HepG2 (cell line): ENCODE results near the gene FUT6. TPM values are rescaled to one million over a fixed set of nuclear protein-coding genes. Genes with fewer than 3 reads are reported as not detected.

Source experiments
- ELF1 ChIP-seq: sonication (generic); formaldehyde crosslinking; IDR thresholded peaks from 2 replicates; pipeline ENCODE4 v1.4.0; 2020; ENCODE audit warnings: missing genetic modification reagents
- HNRNPL ChIP-seq: fragments of 200-400 bp; formaldehyde crosslinking; IDR thresholded peaks from 2 replicates; pipeline ENCODE4 v1.6.1; 2017; ENCODE audit warnings: mild to moderate bottlenecking, low read depth, low read length
- MED1 ChIP-seq: sonication (generic); formaldehyde crosslinking; IDR thresholded peaks from 2 replicates; pipeline ENCODE4 v1.4.0; 2020; ENCODE audit warnings: missing genetic modification reagents
- NR2F6 ChIP-seq, 2 experiments: IDR thresholded peaks; 2 replicates each; pipeline ENCODE4 v1.6.1; 2016; ENCODE audit warnings: antibody characterized with exemption in 1 of 2, mild to moderate bottlenecking in 1 of 2
- SIX1 ChIP-seq: sonication (generic); formaldehyde crosslinking; IDR thresholded peaks from 2 replicates; pipeline ENCODE4 v1.4.0; 2020; ENCODE audit warnings: missing genetic modification reagents, borderline replicate concordance
- ZNF207 ChIP-seq: fragments of 450-650 bp; IDR thresholded peaks from 2 replicates; pipeline ENCODE4 v1.6.1; 2016; ENCODE audit warnings: antibody characterized with exemption, borderline replicate concordance
- ZNF260 ChIP-seq: sonication (generic); formaldehyde crosslinking; IDR thresholded peaks from 2 replicates; pipeline ENCODE4 v1.4.0; 2020; ENCODE audit warnings: missing genetic modification reagents, low read depth, mild to moderate bottlenecking, borderline replicate concordance
- ZNF3 ChIP-seq: IDR thresholded peaks from 2 replicates; pipeline ENCODE4 v1.7.0; 2017; ENCODE audit warnings: inconsistent platforms
- ZNF326 ChIP-seq: sonication (generic); formaldehyde crosslinking; IDR thresholded peaks from 2 replicates; pipeline ENCODE4 v1.4.0; 2020; ENCODE audit warnings: missing genetic modification reagents, borderline replicate concordance
- ZNF333 ChIP-seq: sonication (generic); formaldehyde crosslinking; IDR thresholded peaks from 2 replicates; pipeline ENCODE4 v1.4.0; 2020; ENCODE audit warnings: mild to moderate bottlenecking, missing genetic modification reagents, borderline replicate concordance
- ZNF446 ChIP-seq: sonication (generic); formaldehyde crosslinking; IDR thresholded peaks from 2 replicates; pipeline ENCODE4 v1.5.0; 2020; ENCODE audit warnings: mild to moderate bottlenecking, missing genetic modification reagents
- ZNF670 ChIP-seq: sonication (generic); formaldehyde crosslinking; IDR thresholded peaks from 2 replicates; pipeline ENCODE4 v1.8.0; 2022; ENCODE audit warnings: mild to moderate bottlenecking, missing genetic modification reagents, borderline replicate concordance
- polyA plus RNA-seq, 8 experiments: library from polyadenylated mRNA; depleted of rRNA in 3 of 8; stranded (reverse) in 7 of 8; unstranded in 1 of 8; fragments of >200 nt; fragmentation: Illumina TruSeq in 4 of 8; extraction: Trizol in 4 of 8; gene quantifications; 2 replicates each; pipeline versions ENCODE4 v1.2.1 to v1.2.3, GENCODE V29; 2011 to 2016; ENCODE audit warnings: low read depth in 4 of 8, missing spikeins in 1 of 8, mixed read lengths in 1 of 8; ENCODE audit not compliant: insufficient read depth in 1 of 8
- total RNA-seq, 5 experiments: library from RNA; depleted of rRNA; stranded (reverse); fragments of >200 nt; fragmentation: Illumina TruSeq; extraction: Trizol; gene quantifications; 2 replicates each; pipeline ENCODE4 v1.2.3, GENCODE V29; 2016; ENCODE audit warnings: low read depth in 1 of 5
- TF ChIP-seq, protein P1 (sequence below): IDR thresholded peaks from 2 replicates; pipeline ENCODE4 v1.6.1; 2016
- TF ChIP-seq, protein P2 (sequence below), 2 experiments: sonication (generic) in 1 of 2; formaldehyde crosslinking in 1 of 2; IDR thresholded peaks; 2 replicates each; pipeline versions ENCODE4 v1.5.1 to v1.6.1; 2011 to 2020; ENCODE audit warnings: borderline replicate concordance in 1 of 2, low read depth in 1 of 2, low read length in 1 of 2, mild to moderate bottlenecking in 1 of 2, missing genetic modification reagents in 1 of 2, moderate library complexity in 1 of 2
- TF ChIP-seq, protein P3 (sequence below): IDR thresholded peaks from 2 replicates; pipeline ENCODE4 v1.6.1; 2016
- TF ChIP-seq, protein P4 (sequence below): sonication (generic); formaldehyde crosslinking; IDR thresholded peaks from 2 replicates; pipeline ENCODE4 v1.5.1; 2020; ENCODE audit warnings: missing genetic modification reagents, mild to moderate bottlenecking, borderline replicate concordance
- TF ChIP-seq, protein P5 (sequence below): sonication (generic); formaldehyde crosslinking; IDR thresholded peaks from 2 replicates; pipeline ENCODE4 v1.4.0; 2020; ENCODE audit warnings: missing genetic modification reagents, borderline replicate concordance

Gene FUT6
- total and polyA plus RNA-seq, 2 of the 13 experiments (the other 11 are each of a cell fraction or from before 2014, with no cell fraction given), result 8.2 to 27.7 TPM

DNA sequence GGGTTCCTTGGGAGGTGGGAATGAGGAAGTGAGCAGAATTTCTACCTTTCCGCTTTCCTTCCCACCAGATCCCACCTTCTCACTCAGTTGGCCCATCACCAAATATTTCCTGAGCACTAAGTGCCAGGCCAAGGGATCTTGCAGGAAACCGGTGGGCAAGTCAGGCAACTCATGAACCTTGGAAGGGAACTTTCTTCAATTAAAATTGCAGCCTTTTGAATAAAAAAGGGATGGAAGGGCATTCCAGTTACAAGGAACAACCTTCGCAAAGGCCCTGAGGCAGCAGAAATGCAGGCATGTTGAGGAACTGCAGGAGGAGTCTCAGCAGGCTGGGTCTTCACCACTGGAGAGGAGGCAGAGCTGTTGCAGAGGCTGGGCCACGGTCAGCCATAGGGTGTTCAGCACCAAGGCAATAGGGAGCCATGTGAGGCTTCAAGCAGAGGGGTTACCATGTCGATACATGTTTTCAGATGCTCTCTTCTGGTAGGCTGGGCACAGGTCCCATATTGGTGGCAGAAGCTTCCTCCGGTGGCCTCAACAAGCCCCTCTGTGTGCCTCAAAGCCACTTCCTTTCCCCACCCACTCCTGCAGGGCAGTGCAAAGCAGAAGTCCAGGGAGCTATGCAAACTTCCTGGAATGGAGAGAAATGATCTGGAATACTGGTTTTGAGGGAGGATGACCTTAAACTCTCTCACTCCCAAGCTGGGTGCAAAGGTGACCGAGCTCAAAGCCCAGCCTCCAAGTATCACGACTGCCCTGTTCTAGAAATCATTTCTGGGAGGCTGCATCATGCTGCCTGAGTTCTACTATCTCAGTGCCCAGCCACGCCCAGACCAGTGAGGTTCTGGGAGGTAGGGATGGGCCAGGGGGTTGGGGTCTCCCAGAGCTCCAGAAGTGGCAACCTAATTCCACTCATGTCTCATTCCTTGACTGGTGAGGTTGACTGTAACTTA, at the start of gene FUT6 (continued):
- TF ChIP-seq ZNF207 (no peak), ZNF326 (CRISPR knock-in tag) (no peak), ZNF260 (CRISPR knock-in tag) (no peak), ZNF3 (CRISPR knock-in tag) (no peak), HNRNPL (no peak), ZNF446 (CRISPR knock-in tag) (0 out of 2 replicates have a peak, but pooled peaks have one; percentile 59), ZNF333 (no peak), ZNF670 (CRISPR knock-in tag) (peak; percentile 71; the same call in 1 of the 2 replicates), MED1 (CRISPR knock-in tag) (peak; percentile 89), ELF1 (CRISPR knock-in tag) (peak; percentile 76), SIX1 (CRISPR knock-in tag) (no peak), NR2F6 (IDR thresholded peaks at IDR 0.05) (peak; percentile 50; the same call in 1 of the 2 replicates), NR2F6 (CRISPR knock-in tag; IDR thresholded peaks at IDR 0.05) (peak; percentile 67)
- TF ChIP-seq, protein P1, sequence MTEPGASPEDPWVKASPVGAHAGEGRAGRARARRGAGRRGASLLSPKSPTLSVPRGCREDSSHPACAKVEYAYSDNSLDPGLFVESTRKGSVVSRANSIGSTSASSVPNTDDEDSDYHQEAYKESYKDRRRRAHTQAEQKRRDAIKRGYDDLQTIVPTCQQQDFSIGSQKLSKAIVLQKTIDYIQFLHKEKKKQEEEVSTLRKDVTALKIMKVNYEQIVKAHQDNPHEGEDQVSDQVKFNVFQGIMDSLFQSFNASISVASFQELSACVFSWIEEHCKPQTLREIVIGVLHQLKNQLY (CRISPR knock-in tag), result no peak; the same call in 1 of the 2 replicates
- TF ChIP-seq, protein P2, sequence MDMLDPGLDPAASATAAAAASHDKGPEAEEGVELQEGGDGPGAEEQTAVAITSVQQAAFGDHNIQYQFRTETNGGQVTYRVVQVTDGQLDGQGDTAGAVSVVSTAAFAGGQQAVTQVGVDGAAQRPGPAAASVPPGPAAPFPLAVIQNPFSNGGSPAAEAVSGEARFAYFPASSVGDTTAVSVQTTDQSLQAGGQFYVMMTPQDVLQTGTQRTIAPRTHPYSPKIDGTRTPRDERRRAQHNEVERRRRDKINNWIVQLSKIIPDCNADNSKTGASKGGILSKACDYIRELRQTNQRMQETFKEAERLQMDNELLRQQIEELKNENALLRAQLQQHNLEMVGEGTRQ (IDR thresholded peaks at IDR 0.05; ENCODE audit: low read depth, low read length), result no peak
- TF ChIP-seq, protein P2 (CRISPR knock-in tag; IDR thresholded peaks at IDR 0.05; ENCODE audit: borderline replicate concordance), result no peak
- TF ChIP-seq, protein P3, sequence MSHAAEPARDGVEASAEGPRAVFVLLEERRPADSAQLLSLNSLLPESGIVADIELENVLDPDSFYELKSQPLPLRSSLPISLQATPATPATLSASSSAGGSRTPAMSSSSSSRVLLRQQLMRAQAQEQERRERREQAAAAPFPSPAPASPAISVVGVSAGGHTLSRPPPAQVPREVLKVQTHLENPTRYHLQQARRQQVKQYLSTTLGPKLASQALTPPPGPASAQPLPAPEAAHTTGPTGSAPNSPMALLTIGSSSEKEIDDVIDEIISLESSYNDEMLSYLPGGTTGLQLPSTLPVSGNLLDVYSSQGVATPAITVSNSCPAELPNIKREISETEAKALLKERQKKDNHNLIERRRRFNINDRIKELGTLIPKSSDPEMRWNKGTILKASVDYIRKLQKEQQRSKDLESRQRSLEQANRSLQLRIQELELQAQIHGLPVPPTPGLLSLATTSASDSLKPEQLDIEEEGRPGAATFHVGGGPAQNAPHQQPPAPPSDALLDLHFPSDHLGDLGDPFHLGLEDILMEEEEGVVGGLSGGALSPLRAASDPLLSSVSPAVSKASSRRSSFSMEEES (CRISPR knock-in tag), result no peak
- TF ChIP-seq, protein P4, sequence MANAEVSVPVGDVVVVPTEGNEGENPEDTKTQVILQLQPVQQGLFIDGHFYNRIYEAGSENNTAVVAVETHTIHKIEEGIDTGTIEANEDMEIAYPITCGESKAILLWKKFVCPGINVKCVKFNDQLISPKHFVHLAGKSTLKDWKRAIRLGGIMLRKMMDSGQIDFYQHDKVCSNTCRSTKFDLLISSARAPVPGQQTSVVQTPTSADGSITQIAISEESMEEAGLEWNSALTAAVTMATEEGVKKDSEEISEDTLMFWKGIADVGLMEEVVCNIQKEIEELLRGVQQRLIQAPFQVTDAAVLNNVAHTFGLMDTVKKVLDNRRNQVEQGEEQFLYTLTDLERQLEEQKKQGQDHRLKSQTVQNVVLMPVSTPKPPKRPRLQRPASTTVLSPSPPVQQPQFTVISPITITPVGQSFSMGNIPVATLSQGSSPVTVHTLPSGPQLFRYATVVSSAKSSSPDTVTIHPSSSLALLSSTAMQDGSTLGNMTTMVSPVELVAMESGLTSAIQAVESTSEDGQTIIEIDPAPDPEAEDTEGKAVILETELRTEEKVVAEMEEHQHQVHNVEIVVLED (CRISPR knock-in tag), result 0 out of 2 replicates have a peak, but pooled peaks have one; percentile 31
- TF ChIP-seq, protein P5, sequence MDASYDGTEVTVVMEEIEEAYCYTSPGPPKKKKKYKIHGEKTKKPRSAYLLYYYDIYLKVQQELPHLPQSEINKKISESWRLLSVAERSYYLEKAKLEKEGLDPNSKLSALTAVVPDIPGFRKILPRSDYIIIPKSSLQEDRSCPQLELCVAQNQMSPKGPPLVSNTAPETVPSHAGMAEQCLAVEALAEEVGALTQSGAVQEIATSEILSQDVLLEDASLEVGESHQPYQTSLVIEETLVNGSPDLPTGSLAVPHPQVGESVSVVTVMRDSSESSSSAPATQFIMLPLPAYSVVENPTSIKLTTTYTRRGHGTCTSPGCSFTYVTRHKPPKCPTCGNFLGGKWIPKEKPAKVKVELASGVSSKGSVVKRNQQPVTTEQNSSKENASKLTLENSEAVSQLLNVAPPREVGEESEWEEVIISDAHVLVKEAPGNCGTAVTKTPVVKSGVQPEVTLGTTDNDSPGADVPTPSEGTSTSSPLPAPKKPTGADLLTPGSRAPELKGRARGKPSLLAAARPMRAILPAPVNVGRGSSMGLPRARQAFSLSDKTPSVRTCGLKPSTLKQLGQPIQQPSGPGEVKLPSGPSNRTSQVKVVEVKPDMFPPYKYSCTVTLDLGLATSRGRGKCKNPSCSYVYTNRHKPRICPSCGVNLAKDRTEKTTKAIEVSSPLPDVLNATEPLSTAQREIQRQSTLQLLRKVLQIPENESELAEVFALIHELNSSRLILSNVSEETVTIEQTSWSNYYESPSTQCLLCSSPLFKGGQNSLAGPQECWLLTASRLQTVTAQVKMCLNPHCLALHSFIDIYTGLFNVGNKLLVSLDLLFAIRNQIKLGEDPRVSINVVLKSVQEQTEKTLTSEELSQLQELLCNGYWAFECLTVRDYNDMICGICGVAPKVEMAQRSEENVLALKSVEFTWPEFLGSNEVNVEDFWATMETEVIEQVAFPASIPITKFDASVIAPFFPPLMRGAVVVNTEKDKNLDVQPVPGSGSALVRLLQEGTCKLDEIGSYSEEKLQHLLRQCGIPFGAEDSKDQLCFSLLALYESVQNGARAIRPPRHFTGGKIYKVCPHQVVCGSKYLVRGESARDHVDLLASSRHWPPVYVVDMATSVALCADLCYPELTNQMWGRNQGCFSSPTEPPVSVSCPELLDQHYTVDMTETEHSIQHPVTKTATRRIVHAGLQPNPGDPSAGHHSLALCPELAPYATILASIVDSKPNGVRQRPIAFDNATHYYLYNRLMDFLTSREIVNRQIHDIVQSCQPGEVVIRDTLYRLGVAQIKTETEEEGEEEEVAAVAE, result no peak
